Left forelimb (tissue), 1 donor: ENCODE data around the gene DNAJB12.
A peak's percentile ranks its signal among the peaks of the same experiment; 100 is the strongest.
"Not testable (repeated sequence)": the region's sequence is repeated elsewhere in the genome, so short reads cannot be mapped to it uniquely, and the experiment has no call there.

Source experiments
- DNase-seq: peaks from one replicate; pipeline ENCODE4 v3.0.0-alpha.2; 2018; ENCODE audit warnings: low spot score

Gene DNAJB12

DNA sequence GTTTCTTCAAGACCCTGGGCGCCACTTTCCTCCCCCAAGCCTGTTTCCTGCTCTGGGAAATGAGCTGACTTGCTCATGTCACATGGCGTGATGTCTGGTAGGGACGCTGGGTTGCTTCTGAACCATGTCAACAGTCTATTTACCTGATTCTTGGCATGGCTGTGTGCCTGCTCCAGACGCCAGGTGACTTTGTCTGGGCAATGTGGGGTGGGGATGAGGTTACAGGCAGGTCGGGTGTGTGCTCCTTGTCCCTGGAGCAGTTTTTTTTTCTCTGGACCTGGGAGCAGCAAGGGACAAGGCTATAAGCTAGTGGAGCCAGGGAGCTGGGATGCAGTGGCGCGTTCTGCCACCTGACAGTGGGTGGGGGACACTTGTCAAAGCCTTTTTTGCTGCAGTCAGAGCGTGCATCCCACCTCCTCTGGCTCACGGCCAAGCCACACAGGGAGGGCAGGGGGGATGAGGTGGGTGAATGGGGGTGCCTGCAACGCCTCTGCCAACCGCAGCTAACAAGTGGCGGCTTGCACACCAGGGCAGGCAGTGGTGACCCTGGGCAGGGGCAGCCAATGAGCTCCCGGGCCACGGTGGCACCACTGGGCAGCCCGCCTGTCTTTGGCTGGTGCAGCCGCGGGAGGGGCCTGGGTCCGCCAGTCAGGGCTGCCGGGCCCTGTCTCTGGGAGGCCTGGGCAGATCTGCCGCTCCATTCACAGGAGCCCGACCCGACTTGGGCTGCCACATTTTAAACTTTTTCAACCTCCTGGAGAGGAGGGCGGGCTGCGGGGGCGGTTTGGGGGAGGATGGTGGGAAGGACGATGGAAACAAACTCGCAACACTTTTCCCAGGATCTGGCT, 22.9 kb downstream of the DNAJB12 start:
- peak; percentile 87 for DNase-seq

DNA sequence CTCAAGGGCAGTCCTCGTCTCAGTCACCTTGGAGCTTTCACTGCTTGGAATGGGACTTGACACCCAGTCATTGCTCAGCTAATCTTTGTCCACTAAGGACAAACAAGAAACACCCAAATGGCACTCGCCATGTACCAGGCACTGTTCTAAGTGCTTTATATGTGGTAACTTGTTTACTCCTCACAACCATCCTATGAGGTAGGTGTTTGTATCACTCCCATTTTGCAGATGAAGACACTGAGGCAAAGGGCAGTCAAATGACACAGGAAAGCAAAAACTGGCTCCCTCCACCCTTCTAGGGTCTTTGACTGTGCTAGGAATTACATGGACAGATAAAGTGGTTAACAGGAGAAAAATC, 24.7 kb downstream of the DNAJB12 start:
- no peak for DNase-seq

DNA sequence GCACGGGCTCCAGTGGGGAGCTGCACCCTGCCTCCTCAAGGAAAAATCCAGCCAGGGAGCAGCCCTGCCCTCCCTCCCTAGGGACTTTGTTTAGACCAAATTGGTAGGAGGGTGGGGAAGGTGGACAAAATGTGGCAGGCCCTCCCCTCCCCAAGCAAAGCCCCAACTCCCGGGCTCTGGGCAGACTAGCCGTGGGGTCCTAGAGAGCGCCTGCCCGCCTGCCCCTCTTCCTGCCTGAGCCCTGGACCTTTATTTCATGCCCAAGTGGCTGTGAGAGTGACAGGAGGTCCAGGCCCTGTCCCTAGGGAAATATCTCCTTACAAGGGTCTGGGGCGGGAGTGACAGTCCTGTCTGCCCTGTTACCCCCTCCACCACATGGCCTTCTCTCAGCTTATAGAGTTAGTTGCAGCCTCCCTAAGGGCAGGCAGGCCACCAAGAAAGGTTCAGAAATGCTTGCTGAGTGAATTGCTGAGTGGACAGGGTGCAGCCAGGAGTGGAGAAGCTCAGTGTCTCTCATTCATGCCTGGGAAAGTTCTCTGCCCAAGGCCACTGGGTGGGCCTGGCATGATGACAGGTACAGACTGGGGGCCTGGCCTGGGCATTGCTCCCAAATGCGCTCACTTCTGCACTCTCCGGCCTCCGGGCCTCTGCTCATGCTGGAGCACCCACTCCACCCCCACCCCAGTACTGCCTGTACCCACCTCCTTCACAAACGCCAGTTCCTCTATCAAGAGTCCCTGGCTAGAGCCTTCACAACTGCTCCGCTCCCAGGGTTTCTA, 25.2 kb downstream of the DNAJB12 start:
- DNase-seq: no peak

- no peak for DNase-seq
Observed at GRCh38 chr10:72328829-72329204, 25.9 kb downstream of the DNAJB12 start.

DNA sequence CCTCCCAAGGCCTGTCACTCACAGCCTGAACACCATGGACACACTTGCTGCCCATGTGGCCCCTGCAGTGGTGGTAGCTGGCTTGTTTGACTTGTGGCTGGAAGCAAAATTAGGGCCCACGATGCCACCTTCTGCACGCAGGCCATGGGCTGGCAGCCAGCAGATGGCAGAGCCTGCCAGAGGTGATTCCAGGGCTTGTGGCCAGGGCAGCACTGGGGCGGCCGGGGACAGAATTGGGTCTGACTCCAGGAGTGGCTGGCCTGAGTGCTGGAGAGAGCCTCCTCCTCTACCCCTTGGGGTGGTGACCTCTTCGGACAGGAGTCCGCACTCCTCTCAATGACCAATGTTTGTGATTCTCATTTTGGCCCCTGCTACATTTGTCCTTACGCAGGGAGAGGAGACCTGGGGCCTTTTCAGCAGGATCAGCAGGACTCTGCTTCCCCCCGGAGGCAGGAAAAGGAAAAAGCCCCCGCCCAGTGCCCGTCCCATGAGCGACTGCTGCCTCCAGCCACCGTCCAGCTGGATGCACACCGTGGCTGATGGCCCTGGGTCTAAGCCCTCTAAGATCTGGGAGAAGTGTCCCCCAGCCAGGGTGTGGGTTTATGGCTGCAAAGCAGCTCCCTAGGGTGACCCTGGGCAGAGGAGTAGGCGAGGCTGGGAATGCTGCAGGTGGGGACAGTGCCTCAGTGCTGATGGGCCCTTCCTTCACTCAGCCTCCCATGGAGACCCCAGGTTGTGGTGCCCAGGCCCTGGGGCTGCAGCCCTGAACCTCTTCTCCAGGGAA, 26.5 kb downstream of the DNAJB12 start:
- DNase-seq: no peak

DNA sequence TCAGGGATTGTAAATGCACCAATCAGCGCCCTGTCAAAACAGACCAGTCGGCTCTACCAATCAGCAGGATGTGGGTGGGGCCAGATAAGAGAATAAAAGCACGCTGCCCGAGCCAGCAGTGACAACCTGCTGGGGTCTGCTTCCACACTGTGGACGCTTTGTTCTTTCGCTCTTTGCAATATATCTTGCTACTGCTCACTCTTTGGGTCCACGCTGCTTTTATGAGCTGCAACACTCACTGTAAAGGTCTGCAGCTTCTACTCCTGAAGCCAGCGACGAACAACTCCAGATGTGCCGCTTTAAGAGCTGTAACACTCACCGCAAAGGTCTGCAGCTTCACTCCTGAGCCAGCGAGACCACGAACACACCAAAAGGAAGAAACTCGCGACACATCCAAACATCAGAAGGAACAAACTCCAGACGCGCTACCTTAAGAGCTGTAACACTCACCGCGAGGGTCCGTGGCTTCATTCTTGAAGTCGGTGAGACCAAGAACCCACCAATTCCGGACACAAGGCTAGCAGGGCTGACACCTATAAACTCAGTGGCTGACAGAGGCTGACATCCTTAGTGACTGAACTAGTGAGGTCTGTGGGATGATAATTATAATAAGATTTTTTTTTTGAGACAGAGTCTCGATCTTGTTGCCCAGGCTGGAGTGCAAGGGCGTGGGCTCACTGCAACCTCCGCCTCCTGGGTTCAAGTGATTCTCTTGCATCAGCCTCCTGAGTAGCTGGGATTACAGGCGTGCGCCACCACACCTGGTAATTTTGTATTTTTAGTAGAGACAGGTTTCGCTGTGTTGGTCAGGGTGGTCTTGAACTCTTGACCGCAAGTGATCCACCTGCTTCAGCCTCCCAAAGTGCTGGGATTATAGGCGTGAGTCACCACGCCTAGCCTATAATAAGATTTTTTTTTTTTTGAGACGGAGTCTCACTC, 27.8 kb downstream of the DNAJB12 start:
- DNase-seq: not testable (repeated sequence)

GRCh38 chr10:72325243-72326175, 29.2 kb downstream of the DNAJB12 start:
- peak; percentile 88 for DNase-seq

DNA sequence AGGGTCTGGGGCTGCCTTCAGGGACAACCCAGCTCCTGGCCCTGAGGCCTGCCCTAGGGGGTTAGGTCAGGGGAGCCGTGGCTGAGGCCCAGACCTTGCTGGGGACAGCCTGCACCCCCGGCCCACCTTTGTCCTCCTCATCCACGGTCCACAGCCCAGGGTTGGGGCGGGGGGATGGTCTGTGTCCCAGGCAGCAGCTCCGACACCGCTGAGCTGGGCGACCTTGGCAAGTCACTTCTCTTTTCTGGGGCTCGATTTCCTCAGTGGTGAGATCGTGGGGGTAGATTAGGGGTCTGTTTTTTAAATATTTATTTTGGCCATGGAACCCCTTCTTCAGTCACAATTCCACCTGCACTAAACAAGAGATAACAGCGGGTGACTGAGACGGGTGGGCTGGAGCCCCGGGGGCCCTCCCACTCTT, 30.9 kb downstream of the DNAJB12 start:
- DNase-seq: no peak

DNA sequence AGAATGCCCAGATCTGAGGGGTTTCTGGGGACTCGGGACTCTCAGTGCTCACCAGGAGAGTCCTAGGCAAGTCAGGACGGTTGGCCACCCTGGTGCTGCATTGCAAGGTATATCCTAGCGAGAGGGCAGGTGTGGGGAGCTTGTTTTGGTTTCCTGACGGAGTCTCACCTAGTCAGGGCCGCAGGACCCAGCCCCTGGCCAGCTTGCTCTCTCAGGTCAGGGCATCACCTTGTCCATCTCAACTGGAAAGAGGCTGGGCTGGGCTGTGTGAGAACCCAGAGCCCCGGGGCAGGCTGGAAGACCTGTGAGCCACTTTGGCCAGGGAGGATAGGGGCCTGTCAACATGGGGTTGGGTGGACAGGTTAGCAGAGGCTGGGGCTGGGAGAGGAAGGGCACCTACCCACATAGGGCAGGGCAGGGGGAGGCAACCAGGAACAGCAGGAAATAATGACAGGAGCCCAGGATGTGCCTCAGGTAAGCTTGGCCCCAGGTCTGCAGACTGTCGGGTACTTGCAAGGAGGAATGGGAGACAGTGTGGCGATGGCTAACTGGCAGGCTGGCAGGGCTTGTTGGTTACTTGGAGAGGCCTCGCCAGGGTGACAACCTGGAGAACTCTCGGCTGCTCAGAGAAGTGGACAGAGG, 31.5 kb downstream of the DNAJB12 start:
- DNase-seq: no peak

GRCh38 chr10:72322280-72323058, 32.2 kb downstream of the DNAJB12 start:
- no peak for DNase-seq

GRCh38 chr10:72322030-72322279, 32.8 kb downstream of the DNAJB12 start:
- no peak for DNase-seq

- DNase-seq: no peak
Observed at GRCh38 chr10:72321248-72322029, 33.3 kb downstream of the DNAJB12 start.

DNA sequence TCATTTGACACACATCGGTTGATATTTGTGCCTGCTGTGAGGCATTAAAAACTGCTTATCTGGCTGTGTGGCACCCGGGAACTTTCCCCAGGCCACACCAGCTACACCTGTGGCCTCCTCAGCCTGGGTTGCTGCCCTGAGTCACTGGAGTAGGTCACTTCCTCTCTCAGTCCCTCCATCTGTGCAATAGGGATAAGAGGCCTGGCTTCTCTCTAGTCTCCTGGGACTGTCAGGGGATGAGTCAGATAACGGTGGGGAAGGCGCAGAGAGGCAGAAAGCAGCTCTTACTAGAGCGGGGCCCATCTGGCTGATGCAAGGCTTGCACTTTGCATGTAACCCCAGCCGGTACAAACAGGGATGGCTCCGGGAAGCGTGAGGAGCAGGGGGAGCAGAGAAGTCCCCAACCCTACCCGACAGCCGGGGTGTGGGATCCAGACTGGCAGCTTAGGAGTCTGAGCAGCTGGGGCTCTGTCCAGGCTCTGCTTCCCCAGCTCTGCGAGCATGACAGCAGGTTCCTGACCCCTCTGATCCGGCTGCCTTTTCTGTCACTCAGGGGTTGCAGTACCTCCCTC, 34.0 kb downstream of the DNAJB12 start:
- no peak for DNase-seq

- DNase-seq: peak; percentile 89
Observed at GRCh38 chr10:72319416-72320254, 35.1 kb downstream of the DNAJB12 start.

DNA sequence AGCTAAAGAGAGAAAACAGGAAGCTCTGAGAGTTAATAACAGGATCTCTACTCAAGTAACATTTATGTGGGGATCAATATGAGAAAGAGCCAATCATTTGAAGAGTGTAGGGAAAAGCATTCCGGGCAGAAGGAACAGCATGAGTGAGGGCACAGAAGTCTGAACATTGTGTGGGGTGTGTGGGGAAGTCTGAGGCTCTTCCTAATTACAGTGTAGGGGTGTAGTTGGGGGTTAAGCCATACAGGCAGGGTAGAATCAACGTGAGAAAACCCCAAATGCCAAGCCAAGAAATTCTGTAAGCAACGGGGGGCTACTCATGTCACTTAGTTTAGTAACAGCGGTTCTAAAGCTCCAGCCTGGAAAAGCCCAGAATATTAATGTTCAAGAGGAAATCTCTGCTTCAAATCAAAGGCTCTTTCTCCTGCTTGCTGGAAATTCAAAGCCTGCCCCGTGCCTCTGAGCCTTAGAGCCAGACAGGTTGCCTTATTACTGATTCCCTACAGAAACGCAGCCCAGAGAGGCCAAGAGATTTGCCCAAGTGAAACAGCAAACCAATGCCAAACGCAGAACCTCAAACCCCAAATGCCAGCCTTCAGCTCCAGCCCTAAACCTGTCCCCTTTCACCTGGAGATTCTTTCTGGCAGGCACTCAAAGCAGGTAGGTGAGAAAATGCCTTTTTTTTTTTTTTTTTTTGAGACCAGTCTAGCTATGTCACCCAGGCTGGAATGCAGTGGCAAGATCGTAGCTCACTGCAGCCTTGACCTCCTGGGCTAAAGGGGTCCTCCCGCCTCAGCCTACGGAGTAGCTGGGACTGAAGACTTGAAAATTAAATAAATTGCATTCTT, 36.1 kb downstream of the DNAJB12 start:
- DNase-seq: no peak

DNA sequence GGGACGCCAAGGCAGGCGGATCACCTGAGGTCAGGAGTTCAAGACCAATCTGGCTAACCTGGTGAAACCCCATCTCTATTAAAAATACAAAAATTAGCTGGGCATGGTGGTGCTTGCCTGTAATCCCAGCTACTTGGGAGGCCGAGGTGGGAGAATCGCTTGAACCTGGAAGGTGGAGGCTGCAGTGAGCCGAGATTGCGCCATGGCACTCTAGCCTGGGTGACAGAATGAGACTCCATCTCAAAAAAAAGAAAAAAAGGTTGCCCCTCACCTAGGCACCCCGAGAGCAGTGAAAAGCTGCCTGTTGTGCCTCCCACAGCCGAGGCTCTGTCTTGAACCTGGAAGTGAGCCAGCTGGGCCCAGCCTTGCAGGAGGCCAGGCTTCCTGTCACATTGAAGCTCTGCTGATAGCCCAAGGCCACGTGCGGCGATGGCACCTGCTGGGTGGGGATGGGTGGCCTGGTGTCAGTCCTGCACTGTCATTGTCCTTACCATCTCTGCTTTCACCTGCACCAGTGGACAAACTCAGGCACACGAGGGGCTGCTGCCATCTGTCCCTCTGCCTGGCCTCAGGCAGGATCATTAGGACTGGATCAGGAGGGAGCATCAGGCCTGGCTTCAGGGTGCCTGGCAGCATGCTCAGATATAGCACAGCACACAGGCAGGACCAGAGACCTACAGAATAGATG, 37.8 kb downstream of the DNAJB12 start:
- no peak for DNase-seq
